ENCODE measurements around the gene FYB1.

The FYB1 gene

DNA sequence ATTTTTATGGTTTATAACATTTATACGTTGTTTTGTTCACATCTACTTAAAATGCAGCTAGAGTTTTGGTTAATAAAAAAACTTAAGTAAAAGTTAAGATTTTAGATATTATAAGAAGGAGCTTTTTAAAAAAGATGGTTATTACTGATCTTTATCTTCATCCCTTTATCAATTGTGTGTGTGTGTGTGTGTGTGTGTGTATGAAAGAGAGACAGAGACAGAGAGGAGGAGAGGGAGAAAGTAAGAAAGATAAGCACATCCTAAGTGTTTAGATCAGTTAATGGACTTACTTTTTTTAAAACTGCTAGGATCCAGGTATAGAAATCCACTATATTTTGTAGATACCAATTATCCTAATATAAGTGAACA is 99.3 kb downstream of the FYB1 start:
- no peak for DNase-seq (ENCODE audit: low spot score)

DNA sequence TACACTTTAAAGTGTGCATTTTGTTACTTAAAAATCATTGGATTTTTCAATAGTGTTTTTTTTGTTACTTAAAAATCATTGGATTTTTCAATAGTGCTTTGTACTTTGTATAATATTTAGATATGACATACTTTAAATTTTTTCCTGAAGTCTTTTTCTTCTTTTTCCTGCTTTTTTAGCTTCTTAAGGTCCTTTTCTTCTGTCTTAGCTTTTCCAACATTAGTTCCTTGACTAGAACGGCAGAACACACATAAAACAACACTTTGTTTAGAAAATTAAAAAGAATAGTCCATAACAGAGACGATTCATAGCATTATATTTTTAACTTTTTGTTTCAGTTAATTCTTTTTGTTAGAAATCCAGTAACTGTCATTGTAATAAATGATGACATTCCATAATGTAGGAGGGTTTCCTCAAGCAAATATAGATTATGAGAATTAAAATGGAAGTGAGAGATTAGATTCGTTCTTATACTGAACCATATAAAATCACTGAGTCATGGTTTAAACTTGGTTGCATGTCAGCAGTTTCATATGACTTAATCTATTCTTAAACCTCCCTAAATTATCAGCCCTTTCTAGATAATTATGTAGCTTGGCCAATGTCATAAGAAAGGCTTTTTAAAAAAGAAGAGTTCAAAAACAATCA is 99.8 kb downstream of the FYB1 start:
- no peak for DNase-seq (ENCODE audit: low spot score)

DNA sequence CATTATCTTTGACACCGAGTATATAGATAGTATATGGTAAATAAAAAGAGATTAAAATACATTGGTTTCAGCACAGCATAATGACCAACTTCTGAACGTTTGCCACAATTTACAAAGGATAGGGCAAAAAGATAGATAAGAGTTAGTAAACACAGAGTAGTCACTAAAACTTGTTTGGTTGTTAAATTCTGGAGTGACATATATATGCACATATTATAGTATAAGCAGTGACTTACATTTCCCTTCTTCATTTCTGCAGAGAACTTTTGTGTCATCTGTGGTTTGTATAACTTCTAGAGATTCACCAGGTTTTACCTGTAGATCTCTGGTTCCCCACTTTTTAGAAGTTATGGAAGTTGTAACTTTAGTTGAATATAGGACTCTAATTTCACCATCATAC is 100.7 kb downstream of the FYB1 start:
- DNase-seq (ENCODE audit: low spot score): no peak

DNA sequence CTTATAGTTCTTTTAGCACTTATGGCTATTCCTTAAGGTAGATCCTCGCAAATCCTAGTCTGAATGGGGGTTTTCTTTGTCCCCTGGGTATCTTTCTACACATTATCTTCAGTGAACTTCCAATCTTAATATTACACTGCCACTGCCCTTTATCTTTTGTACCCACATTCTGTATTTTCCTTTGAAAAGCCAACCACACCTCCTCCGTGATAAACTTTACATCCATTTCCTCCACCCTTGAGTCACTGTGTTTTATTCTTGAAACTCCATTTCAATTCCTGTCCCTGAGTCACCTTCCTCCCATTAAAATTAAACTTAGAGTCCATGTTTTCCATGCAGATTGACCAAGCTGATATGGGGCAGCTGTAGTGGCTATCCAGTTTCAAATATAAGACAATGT is 102.0 kb downstream of the FYB1 start:
- no peak for DNase-seq (ENCODE audit: low spot score)

DNA sequence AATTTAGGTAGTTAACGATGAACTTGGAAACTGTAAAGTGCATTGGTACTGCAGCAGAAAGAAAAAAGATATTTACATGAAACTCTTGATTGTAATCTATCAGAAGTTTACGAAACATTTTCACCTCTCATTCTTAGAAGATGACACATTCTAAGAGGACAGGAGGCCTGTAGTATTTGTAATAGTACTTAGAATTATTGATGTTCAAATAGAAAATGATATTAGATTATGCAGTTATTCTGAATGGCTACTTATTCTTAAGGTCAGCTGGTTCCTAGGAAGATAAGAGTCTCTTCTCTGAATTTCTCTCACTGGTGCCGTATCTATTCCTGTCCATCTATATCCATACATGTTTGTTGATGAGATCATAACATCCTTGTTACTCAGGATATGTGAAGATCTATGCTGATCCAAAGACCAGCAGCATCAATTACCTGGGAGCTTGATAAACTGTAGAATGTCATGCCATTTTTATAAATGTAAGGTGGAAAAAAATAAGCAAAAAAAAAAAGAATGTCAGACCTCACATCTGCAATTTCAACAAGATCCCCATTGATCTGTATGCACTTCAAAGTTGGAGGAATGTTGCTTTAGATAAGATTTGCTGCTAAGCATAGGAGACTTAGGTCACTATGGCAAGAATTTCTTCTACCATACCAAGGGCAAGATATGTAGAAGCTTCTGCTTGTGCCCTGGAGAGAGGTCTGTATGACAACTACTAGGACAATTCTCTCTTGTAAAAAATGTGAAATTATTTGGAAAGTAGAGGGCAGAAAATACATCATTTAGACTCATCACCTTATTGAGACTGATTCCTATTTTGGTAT is 102.8 kb downstream of the FYB1 start:
- no peak for DNase-seq (ENCODE audit: low spot score)

DNA sequence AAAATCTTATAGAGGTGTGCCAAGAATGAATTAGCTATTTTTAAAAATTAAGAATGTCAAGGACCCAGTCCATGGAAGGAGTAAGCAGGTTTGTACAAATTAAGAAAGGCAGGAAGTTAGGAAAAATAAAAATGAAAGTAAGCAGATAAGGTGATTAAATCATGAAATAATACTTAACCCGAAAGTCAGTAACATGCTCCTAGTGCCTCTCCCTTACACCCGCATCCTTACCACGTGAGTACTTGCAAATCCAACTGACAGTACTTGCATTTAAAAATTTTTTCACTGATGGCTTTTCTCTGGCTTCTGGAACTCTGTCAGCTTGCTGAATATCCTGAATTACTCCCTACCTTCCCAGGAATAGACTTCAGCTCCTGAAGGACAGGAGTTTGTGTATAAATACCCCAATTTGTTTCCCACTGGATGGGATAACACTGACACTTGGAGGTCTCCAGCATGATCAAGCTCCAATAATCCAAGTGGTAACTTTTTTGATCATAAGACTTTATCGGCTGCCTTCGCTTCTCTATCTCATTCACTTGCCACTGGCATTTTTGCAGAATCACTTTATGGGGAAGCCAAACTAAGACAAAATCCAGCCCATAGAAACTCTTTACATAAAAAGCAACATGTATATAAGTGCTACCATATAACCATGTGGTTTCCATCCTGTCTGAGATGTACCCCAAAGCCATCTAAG is 103.6 kb downstream of the FYB1 start:
- no peak for DNase-seq (ENCODE audit: low spot score)

DNA sequence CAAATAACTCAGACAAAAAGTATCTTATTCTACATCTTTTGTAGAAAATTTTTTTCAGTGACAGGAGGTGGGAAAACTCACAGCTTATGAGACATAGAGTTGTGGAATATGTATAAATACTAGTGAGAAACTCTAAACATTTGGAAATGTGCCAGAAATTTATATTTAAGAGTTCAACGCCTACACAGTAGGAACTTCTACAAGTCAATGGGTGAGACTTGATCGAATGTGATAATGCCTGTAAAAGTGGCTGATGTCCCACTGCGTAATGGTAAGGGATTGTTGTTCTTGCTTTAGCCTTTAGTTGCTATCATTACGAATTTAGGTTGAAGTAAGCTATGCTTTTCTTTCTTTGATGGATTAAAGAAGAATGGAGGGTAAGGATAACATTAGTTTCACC is 105.2 kb downstream of the FYB1 start:
- no peak for DNase-seq (ENCODE audit: low spot score)

DNA sequence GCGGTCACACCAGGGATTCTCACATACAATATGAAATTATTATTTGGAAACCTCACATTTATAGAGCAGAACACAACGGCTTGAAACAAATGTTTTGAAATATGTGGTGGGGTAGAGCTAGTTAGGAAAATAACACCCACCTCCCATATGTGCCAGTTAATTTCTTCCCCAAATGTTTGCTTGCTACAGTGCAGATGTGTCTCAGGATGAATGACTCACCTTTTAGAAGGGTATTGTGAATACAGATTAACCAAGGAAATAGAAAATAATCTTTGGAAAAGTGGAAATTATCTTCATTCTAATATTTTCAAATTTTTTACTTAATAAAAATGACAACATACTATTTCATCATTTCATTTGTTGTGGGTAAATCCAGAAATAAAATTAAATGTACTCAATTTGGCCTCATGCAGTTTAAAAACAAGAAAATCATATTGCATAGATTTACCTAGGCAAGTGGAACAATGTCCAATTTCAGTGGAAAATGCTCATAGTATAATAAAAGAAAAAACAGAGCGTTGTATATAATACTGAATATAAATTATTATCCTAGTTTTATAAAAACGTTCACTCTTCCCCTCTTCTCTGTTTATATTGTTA is 105.9 kb downstream of the FYB1 start:
- no peak for DNase-seq (ENCODE audit: low spot score)

DNA sequence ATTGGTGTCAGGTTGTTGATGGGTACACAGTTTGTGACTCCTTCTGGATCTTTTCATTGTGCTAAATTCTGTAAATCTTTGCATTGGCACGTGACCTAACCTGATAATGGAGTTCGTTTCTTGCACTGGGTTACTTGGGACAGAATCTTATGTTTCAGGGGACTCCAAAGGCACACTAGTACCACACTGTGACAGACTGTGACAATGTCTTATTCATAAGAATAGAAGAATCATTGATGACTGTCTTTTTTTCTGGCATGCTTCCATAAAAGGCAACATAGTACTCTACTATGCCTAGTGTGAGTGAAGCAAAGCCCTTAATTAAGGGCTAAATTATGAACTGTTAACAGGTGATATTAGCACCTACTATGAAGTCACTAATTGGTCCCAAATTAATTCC is 109.8 kb downstream of the FYB1 start:
- no peak for DNase-seq (ENCODE audit: low spot score)

DNA sequence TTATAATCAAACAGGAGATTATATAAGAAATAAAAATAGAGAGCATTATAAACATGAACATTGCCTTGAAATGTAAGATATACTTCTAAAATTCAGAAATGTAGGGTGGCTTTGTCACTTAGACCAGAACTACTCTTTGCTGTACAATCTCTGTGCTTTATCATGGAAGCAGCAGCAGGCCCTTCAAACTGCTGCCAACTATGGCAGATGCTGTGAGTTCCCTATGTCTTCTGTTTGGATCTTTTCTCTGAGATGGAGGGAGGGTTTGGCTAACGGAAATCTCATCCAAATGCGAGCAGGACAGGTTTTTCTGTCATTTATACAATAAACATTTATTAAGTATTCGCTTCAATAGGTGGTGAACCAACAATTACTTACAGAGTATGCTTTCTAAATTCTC is 110.4 kb downstream of the FYB1 start:
- no peak for DNase-seq (ENCODE audit: low spot score)

DNA sequence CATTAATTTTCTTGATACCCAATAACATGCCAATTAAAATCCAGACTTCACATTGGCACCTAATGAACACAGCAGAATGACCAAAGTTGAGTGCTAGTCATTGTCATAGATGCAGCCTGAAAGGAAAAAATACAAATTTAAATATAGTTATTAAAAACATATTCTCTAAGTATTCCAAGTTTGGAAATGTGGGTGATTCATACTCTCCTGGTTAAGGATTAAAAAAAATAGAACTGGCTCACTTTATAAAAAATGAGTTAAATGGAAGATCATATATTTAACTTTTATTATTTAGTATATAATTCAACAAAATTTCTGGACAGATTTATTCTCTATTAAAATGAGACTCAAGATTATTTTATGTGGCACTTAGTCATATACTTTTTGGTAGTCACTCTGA is 112.0 kb downstream of the FYB1 start:
- no peak for DNase-seq (ENCODE audit: low spot score)

DNA sequence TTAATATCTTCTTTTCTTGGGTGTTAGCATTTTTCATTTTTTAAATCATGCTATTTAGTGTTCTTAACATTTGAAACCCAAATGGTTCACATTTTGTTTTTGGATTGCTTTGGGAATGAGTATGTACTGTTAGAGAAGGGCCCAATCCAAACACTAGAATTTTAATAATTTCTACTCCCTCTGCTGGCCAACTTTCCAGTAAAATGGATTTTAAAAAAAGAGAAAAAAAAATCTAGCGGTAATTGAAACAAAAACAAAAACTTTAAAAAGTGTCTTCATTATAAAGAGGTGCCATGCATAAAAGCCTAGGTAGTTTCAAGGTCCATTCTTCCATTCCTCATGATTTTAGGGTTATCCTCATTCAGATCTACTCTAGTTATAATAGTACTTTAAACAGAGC is 113.0 kb downstream of the FYB1 start:
- DNase-seq (ENCODE audit: low spot score): no peak

DNA sequence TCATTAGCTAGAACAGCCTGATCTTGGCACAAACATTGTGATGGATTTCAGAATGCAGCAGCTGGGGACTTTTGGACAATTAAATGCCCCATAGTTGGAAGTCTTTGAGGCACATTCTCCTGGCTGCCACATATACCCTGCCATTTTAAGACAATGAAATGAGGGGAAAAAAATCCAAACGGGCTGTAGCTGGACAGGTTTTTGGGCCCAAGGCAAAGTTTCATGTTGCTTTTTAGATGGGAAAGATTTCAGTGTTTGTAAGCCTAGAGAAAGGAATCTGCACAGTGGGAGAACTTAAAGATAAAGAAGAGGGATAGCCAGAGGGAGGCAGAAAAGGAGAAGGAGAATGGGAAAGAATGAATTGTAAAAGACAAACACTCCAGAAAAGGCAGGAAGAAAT is 115.1 kb downstream of the FYB1 start:
- no peak for DNase-seq (ENCODE audit: low spot score)

DNA sequence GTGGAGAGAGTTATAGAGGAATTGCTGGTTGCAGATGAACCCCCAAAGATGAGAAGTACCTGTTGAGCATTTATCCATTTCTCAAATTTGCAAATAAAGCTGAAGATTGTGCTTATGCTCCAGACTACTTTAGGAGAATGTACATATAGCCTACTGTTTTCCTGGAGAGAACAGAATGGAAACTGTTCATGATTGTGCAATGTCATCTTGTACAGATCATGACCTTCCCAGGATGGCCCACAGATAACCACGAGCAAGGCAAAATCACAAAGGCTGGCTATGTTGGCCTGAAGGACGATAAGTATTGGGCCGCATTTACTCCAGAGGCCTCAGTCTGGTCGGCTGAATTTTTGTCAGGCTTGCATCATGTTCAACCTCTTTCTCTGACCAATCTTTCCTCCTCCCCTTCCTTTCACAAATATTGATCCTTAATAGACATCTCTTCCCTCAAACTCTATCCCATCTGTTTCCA is 116.6 kb downstream of the FYB1 start:
- no peak for DNase-seq (ENCODE audit: low spot score)

DNA sequence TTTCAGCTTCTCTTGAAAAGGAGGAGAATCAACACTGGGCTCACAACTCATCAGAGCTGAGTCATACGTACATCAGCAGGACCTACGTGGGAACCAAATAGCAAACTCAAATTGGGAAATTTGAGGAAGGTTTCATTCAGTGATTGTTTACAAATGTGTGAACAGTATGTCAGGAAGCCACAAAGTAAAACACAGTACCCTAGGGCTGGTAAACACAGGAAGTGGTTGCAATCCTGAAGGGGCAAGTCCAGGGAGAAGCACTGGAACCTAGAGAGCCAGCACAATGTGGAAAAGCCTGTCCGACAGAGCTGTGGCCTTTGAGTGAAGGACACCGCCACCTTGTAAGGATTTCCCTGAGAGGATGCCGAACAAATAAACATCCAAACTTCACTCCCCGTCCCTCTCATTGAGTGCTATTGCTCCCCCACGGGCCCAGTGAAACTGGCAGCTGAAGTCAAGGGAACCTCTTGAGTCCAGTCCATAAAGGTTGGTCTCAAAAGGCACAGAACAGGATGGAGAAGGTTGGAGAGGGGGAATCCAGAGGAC is 118.4 kb downstream of the FYB1 start:
- no peak for DNase-seq (ENCODE audit: low spot score)

DNA sequence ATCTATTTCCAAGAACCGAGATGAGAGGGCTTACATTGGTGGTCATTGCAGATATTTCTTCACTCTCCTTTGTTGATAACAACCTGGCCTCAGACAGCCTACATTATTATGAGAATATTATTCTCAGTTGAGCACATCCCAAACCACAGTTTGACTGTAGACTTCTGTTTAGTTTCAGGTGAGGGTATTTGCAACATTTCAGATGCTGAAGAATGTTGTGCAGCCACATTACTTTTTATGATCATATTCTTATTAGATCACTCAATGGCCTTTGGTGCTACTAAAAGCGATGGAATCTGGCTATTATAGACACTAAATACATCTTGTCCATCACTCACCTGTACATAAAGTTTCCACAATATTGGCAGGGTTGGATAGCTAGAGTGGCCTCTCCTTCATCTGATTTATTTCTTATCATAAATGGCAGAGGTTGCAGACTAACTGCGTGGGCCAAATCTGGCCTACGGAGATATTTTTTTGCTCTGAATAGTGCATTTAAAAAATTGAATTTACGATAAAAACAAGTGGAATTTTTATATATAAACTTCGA is 119.0 kb downstream of the FYB1 start:
- DNase-seq (ENCODE audit: low spot score): no peak

DNA sequence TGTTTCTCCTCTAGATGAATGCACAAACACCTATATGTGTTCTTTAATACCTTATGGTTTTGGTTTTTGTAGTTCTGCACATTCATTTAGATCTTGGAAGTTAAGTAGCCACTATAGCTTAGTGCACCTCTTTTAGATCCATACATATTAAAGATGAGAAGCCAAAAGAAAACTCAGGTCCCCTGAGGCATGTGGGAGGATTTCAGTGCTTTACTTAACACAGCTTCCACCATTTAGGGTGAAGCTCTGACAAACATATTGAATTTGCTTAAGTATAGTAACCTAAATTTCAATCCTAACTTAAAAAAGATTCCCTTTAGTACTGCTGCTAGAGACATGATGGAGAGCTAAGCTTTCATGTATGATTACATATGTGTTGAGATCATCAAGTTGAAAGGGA is 119.5 kb downstream of the FYB1 start:
- no peak for DNase-seq (ENCODE audit: low spot score)

DNA sequence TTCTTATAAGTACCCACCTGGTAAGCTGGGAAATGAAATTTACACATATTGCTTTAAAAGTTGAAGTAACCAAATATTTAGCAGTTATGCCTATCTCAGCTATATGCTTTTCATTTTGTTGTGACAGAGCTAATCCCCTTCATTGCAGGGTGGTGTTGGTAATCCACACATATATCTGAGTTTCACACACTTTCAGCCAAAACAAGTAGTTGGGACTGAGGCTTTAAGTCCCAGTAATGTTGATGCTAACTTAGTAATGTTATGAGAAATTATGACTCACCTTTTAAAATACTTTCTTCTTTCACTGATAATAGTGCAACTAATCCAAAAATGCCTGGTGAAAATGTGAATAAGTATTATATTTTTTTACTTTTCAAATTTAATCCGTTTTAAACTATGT is 126.0 kb downstream of the FYB1 start:
- no peak for DNase-seq (ENCODE audit: low spot score)

DNA sequence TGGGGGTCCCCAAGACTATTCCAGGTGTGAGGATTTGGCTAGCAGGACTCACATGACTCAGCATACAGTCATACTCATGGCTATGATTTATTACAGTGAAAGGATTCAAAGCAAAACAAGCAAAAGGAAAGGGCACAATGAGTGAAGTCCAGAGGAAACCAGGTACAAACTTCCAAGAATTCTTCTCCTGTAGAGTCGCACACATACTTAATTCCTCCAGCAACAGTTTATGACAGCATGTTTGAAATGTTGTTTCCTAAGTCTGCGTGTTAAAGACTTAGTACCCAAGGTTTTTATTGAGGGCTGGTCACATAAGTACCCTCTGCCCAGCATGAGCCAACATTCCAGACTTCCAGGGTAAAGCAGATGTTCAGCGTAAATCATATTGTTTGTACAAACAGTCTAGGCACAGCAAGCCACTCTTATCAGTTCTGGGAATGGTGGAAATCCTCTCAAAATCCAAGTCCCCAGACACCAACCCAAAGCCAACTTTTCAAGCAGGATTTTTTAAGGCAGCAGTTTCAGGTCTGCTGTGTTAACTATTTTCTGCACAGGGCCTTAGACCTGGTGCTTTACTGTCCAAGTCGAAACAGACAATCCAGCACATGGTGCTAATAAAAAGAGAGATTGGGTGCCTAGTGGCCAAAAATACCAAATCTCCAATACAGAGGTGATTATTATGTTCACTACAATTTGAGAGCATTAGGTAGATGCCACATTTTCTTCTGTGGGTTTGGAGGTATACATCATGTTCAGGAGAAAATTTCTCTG is 126.6 kb downstream of the FYB1 start:
- DNase-seq (ENCODE audit: low spot score): no peak

DNA sequence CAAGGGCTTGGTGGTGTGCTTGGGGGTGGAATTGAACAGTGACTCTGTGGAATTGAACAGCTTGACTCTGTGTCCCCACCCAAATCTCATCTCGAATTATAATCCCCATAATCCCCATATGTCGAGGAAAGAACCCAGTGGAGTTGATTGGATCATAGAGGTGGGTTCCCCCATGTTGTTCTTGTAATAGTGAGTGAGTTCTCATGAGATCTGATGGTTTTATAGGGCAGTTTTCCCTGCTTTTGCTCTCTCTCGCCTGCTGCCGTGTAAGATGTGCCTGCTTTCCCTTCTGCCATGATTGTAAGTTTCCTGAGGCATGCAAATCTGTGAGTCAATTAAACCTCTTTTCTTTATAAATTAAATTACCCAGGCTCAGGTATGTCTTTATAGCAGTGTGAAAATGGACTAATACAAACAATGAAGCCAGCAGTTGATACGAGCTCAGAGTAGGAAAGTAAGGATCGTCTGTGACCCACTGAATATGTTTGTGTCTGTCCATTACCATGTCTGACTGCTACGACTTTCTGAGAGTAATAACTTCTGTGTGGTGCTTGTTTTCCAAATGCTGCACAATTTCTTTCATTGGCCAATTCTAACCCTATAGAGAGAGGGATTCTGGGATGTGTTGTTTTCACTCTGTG is 127.3 kb downstream of the FYB1 start:
- DNase-seq (ENCODE audit: low spot score): no peak

DNA sequence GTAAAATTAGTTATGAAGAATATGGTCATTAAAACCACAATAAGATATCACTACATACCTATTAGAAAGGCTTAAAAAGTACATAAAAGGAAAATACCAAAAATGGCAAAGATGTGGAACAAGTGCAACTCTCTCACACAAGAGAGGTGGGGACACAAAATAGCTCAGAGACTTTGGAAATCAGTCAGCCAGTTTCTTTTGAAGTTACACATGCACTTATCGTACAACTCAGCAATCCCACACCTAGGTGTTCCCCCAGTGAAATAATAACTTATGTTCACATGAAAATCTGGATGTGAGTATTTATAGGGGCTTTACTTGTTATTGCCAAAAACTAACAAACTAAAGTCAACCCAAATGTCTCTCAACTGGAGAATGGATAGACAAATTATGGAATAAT is 135.4 kb downstream of the FYB1 start:
- DNase-seq (ENCODE audit: low spot score): no peak
